GM18505 (cell line): ENCODE measurements around the gene PRELID3B.
A peak's percentile ranks its signal among the peaks of the same experiment; 100 is the strongest.
"Not testable (repeated sequence)": the region's sequence is repeated elsewhere in the genome, so short reads cannot be mapped to it uniquely, and the experiment has no call there.

Source experiments
- ATAC-seq: cut with Tn5 transposase; IDR thresholded peaks from one replicate; pipeline ENCODE4 v1.9.1; 2021; ENCODE audit not compliant: unreplicated experiment
- POLR2A ChIP-seq: IDR thresholded peaks from 4 replicates; pipeline ENCODE4 v1.6.1; 2011; ENCODE audit warnings: borderline replicate concordance; ENCODE audit not compliant: insufficient read depth, insufficient read length; ENCODE audit errors: extremely low read depth

Gene PRELID3B

DNA sequence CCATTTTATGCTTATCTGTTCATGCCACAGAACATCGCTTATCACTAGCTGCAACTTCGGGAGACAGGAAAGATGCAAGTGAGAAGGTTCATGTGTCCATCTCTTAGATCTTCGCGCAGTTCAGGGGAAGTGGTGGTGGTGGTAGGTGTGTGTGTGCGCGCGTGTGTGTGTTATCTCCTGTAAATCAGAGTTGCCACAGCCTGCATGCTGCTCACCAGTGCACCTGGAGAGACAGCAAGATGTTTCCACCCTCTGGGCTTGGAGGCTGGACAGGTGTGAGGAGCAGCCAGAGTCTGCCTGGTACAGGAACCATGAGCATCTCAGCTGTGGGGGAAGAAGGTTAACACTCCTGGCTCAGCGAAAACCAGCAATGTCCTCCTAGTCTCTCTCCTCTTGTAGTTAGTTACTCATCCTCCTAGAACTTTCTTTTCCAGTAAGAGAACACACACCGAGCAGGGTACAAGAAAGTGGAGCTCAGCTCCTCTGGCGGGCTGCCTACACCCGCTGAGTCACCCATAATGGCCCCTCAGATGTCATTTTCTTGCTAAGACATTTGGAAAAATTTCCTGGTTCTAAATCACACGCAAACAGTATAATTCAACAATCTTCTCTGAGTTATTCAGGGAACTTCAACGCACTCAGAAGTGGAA, 28.5 kb downstream of the PRELID3B start:
- ATAC-seq: no peak
- no peak for TF ChIP-seq POLR2A

DNA sequence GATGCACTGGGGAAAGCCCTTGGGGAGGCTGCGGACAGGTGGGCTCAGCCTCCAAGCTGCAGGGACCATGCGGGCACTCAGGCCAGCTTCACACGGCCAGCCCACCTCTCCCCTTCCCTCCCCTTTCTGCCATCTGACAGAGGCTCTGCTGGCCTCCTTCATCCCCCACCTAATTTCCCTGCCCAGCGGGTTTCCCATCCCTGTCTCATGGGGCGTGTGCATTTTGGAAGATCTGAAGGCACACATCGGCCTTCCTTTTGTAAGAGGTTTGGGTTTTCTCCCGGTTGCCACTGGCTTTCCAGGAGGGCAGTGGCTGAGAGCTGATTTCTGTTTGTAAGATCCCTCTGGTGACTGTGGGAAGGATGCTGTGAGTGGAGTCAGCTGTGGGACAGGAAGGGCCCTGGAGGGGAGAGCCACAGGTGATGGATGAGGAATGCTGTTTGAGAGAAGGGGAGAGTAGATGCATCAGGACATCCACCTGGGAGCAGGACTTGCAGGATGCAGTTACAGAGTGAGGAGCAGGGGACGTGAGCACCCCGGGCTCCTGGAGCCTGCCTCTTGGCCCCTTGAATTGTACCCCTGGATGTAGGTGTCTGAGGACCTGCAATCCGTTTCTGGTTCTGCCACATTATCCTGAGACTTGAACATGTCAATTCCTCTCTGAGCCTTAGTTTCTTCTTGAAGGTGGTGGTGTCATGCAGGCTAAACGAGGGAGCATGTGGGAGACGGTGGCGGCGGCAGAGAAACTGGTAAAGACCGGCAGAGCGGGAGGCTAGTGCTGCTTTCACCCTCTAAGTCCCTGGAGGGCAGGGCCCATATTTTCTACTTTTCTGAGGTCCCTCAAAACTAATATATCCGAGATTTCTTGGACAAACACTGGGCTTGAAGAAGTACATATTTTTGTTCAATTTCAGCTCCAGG, 29.3 kb downstream of the PRELID3B start:
- TF ChIP-seq POLR2A: no peak
- ATAC-seq: no peak

DNA sequence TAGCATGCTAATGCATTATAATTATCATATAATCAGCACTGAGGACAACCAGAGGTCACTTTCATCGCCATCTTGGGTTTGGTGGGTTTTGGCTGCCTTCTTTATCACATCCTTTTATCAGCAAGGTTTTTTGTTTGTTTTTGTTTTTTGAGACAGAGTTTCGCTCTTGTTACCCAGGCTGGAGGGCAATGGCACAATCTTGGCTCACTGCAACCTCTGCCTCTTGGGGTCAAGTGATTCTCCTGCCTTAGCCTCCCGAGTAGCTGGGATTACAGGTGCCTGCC, 30.8 kb downstream of the PRELID3B start:
- not testable (repeated sequence) for ATAC-seq

DNA sequence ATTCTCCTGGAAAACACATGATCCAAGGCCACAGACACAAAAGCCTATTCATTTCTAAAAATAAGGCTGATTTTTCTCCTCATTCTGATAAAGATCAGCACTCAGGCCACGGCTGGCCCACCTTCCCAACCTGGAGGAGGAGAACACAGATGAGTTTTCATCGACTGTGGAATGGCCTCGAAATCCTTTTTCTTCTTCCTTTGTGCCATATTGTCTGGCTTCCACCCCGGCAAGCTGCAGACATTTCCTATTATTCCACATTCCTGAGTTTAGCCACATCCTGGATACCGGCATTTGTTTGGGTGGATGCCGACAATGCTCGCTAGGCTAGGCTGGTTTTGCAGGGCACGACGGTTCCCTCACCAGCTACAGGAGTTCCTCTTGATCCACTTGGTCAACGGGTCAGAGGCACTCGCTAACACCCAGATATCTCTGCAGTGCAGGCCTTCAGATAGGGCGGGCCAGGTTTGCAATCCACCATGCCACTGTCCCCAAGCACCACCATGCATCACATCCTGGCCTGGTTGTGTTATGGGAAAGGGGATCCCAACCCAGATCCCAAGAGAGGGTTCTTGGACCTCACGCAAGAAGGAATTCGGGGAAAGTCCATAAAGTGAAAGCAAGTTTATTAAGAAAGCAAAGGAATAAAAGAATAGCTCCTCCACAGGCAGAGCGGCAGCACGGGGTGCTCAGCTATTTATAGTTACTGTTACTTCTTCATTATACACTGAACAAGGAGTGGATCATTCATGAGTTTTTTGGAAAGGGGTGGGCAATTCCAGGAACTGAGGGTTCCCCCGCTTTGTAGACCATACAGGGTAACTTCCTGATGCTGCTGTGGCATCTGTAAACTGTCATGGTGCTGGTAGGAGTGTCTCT, 31.4 kb downstream of the PRELID3B start:
- no peak for ATAC-seq
- no peak for TF ChIP-seq POLR2A

DNA sequence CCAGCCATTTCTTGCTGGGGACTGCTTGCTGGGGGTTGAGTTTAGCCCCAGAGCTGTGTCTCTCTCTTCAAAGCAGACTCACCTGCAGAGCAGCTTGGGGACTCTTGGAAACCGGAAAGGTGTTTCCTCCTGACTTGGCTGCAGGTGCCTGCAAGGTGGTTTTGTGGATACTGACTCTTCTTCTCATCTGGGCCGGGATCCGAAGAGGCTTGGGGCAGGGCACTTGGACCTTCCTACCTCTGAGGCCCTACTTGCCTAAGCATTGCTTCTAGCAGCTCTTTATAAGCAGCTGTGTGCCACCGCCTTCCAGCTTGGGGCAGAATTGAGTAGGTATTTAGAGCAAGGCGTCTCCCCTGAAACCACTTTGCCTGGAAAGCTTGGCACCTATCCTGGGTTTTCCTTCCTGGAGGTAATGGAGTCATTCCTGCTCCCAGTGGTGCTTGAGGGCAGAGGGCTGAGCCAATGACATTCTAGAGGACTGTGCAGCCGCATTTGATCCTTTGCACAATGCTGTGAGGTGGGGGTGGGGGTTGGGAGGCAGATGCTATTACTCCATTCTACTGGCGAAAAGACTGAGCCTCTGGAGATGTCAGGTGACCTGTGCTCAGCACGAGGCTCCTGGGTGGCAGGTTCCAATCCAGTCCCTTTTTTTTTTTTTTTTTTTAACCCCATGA, 32.1 kb downstream of the PRELID3B start:
- ATAC-seq: no peak

DNA sequence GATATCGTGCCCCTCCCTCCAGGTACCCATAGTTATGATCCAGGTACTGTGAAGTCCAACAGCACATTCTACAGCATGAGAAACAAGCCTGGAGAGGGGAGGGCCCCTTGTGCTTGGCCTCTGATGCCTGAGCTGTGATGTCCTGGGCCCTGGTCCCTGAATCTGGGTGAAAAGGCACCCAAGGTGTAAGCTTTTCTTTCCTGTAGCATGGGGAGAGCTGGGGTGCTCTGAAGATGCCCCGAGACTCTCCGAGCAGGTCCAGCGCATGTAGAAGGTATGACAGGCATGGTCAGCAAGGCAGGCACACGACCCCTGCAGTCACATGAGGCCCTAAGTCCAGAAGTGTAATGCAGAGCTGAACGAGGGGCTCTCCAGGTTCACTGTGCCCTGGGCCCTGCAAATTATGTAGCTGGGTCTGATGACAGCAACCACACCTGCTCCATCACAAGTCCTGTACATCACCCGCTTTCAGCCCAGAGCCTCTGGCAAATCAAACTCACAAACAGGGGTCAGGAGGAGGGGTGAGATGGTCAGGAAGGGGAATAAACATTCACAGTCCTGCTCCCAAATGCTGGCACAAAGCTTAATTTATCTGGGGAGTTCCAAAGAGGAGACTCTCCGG, 33.8 kb downstream of the PRELID3B start:
- ATAC-seq: no peak
- TF ChIP-seq POLR2A: no peak

More for the DNA sequence above, 32.1 kb downstream of the PRELID3B start:
- TF ChIP-seq POLR2A: no peak

DNA sequence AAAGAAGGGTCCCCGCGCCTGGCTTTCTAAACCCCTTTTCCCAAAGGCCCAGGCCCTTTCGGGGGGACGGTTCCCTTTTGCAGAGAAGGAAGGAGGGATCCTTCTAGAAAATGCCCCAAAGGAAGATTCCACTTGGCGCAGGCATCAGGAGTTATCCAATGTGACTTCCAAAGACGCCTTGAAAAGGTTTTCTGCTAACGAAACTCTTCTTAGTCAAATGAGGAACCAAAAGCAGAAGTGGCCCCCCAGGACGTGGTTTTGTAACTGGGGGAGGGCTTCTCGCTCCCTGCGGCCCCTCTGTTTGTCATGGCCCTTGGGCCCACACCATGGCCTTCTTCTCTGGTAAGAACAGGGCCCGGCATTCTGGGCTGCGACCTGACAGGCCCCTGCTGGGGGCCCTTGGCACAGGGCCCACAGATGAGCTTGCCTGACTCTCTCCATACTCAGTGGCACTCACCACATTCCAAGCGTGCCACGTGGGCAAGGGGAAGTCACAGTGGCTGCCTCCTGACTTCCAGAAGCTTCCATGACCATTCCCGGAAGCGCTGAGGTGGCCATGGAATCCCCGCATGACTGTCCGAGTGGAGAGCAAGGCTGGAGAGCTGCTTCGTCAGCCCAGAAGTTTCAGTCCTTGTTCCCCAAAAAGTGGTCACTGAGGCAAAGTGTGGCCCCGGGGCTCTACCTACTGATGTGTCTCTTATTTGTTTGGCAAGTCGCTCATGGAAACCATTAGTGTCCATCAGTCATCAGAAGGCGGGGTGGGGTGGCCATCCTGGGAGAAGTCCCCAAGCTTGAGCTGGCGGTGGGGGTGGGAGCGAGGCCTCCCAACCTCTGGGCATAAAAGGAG, 34.7 kb downstream of the PRELID3B start:
- TF ChIP-seq POLR2A: peak; percentile 58
- ATAC-seq: peak; percentile 29

DNA sequence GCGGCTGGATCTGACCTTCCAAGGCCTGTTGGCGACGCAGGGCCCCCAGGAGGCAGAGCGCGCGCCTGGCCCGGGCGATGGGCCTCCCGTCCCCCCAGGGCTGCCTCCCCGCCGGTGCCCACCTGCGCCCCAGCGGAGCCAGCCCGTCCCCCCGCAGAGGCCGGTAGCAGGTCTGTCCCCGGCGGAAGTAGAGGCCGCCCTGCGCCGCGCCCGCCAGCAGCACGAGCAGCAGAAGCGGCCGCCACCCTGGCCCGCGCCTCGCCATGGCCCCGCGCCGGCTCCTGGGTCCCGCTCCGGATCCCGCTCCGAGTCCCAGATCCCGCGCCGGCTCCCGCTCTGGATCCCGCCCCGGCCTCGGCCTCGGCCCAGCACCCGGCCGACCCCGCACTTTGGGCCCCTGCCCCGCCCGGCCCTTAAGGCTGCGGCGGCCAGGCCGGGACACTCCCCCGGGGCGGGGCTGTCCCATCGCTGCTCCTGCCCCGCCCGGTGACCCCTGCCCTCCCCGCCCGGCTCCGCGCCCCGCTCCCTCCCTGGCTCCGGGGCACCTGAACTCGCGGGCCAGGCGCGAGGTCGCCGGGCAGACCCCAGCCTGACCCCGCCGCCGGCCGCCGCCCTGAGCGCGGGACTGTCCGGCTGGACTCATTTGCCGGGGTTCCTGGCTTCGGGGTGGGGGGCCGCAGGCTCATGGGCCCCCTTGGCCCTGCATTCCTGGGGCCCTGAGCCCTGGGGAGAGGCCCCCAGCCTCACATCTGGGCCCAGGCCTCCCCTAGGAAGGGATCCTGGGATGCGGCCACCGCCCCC, 35.5 kb downstream of the PRELID3B start, which contains the start of gene CTSZ:
Gene CTSZ, minus strand, starts transcription at position 391 of the 801 bp plus-strand sequence. Its CDS starts 126 bp downstream, at position 265.
- peak; percentile 89 for TF ChIP-seq POLR2A
- ATAC-seq: peak; percentile 28

DNA sequence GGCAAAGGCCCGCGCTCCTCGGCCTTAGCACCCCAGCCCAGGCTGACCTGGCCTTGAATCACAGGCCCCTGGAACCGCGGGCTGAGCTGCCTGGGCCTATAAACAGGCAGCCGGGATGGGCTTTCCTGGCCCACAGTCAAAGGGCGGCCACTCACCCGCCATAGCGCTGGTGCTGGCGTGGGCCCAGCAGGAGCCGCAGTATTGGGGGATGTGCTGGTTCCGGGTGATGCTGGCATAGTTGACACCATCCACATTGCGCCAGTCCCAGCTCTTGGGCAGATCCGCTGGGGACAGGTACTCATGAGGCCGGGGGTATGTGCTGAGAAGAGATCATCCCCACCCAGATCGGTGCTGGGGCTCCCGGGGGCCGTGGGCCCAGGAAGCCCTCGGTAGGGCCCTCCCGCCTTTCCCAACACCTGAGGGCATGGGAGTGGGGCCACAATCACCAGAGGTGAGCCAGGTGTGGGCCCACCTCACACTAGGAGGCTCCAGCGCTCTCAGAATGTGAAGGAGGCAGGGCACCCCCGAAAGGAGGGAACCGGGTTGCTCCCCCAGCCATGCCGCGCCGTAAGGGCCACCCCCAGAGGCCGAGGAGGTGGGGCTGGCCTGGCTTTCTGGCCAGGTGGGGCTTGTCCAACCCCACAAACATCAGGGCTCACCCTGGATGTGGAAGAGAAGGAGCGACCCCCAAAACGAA, 36.3 kb downstream of the PRELID3B start:
- ATAC-seq: no peak
- no peak for TF ChIP-seq POLR2A

DNA sequence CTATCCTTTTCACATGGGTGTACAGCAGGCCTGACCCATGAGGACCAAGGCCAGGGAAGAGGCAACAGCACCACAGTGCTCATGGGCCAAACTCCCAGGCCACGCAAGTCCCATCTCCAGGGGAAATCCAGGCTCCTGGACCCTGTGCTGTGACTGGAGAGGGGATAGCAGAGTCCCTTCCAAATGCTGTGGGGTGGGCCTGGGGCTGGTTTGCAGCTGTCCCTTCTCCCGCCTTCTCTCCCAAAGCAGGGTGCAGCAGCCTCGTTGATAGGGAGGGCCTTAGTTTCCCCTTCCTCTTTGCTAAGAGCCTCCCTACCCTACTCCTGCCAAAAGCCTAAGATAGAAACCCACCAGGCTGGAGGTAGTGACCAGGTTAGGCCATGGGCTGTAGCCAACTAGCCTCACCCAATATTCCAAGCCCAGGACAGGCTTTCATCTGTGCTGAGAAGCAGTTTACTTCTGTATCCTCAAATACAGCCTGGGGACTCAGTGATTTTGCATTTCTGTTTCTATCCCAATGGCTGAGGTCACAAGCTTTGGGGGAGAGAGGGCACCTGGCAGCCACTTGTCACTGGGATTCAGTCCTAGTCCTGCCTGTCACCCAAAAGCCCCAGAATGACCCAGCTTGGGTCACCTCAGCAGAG, 36.9 kb downstream of the PRELID3B start:
- no peak for TF ChIP-seq POLR2A
- no peak for ATAC-seq

DNA sequence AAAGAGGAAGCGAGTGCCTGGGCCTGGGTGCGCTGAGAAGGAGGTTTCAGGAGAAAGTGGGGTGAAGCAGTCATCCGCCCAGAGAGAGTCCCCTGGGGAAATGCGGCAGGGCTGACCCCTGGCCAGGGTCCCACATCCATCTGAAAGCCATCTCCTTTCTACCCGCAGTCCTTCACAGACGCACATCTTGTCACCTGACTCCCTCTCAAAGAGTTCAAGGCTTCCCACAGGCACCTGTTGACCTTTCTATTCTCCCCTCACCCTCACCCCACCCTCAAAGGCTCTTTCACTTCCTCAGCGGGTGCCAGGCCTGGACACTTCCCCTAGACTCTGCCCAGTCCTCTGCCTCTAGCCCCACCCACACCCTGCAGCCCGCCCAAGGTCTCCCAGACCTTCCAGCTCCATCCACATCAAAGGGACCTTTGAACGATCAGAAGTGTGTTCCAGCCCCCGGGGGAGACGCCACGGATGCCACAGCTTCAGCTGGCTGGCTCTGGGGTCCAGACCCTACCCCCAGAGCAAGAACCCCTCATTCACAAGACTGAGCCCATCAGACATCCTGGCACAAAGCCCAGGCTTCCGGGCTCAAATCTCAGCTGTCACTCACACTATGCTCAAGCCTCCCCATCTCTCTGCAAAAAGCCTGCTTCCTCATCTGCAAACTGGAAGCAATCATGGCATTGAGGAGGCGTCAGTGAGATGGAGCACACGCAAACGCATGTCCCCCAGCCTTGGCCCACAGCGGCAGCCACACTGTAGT, 37.6 kb downstream of the PRELID3B start:
- ATAC-seq: peak; percentile 47

More for the DNA sequence above, 37.6 kb downstream of the PRELID3B start:
- TF ChIP-seq POLR2A: peak; percentile 83
